ENCODE data around the gene PPP6R2.

DNA sequence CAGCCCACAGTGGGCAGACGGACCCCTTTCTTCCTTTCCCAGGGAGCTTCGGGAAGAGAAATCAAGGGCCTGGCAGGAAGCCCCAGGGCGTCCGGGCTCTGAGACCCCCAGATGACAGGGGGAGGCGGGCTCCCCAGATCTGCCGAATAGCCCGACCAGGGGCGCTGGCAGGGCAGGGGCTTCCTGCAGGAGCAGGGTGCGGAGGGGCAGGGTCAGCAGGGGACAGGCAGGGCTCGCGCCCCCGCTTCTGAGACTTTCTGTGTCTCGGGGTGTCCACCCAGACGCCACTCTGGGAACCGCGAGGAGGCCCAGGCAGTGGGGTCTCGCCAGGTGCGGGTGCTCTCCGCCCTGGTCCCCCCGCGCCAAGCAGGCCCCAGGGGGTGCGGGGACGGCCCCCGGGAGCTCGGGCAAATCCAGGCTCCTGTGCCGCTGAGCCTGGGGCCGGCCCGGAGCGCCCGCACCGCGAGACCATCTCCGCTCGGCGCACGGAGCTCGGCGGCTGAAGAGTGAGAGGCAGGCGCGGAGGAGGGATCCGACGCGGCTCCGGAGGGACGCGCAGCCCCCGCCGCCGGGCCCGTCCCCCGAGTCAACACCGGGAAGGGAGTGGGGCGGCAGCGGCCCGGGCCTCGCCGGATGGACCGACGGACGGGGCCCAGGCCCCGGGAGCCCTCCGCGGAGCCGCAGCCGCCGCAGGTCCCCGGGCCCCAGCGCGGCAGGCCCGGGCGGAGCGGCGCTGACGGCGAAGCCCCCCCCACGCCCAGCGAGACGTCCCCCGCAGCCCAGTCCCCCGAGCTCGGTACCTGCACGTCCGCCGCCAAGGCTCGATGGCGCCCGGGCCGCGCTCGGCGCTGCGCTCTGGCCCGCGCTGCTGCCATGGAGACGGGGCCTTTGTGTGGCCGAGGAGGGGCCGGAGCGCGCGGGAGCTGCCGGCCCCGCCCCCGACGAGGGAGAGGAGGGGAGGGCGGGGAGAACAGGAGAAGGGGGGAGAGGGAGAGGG is 36.1 kb upstream of the PPP6R2 start, which contains the start of gene PLXNB2:
- TF ChIP-seq, protein P1, sequence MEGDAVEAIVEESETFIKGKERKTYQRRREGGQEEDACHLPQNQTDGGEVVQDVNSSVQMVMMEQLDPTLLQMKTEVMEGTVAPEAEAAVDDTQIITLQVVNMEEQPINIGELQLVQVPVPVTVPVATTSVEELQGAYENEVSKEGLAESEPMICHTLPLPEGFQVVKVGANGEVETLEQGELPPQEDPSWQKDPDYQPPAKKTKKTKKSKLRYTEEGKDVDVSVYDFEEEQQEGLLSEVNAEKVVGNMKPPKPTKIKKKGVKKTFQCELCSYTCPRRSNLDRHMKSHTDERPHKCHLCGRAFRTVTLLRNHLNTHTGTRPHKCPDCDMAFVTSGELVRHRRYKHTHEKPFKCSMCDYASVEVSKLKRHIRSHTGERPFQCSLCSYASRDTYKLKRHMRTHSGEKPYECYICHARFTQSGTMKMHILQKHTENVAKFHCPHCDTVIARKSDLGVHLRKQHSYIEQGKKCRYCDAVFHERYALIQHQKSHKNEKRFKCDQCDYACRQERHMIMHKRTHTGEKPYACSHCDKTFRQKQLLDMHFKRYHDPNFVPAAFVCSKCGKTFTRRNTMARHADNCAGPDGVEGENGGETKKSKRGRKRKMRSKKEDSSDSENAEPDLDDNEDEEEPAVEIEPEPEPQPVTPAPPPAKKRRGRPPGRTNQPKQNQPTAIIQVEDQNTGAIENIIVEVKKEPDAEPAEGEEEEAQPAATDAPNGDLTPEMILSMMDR (IDR thresholded peaks at IDR 0.05; ENCODE audit: control extremely low read depth in 1 of 3, insufficient read depth in 1 of 3, low read depth in 1 of 3, low read length in 3 of 3): no peak
- TF ChIP-seq, protein P2, sequence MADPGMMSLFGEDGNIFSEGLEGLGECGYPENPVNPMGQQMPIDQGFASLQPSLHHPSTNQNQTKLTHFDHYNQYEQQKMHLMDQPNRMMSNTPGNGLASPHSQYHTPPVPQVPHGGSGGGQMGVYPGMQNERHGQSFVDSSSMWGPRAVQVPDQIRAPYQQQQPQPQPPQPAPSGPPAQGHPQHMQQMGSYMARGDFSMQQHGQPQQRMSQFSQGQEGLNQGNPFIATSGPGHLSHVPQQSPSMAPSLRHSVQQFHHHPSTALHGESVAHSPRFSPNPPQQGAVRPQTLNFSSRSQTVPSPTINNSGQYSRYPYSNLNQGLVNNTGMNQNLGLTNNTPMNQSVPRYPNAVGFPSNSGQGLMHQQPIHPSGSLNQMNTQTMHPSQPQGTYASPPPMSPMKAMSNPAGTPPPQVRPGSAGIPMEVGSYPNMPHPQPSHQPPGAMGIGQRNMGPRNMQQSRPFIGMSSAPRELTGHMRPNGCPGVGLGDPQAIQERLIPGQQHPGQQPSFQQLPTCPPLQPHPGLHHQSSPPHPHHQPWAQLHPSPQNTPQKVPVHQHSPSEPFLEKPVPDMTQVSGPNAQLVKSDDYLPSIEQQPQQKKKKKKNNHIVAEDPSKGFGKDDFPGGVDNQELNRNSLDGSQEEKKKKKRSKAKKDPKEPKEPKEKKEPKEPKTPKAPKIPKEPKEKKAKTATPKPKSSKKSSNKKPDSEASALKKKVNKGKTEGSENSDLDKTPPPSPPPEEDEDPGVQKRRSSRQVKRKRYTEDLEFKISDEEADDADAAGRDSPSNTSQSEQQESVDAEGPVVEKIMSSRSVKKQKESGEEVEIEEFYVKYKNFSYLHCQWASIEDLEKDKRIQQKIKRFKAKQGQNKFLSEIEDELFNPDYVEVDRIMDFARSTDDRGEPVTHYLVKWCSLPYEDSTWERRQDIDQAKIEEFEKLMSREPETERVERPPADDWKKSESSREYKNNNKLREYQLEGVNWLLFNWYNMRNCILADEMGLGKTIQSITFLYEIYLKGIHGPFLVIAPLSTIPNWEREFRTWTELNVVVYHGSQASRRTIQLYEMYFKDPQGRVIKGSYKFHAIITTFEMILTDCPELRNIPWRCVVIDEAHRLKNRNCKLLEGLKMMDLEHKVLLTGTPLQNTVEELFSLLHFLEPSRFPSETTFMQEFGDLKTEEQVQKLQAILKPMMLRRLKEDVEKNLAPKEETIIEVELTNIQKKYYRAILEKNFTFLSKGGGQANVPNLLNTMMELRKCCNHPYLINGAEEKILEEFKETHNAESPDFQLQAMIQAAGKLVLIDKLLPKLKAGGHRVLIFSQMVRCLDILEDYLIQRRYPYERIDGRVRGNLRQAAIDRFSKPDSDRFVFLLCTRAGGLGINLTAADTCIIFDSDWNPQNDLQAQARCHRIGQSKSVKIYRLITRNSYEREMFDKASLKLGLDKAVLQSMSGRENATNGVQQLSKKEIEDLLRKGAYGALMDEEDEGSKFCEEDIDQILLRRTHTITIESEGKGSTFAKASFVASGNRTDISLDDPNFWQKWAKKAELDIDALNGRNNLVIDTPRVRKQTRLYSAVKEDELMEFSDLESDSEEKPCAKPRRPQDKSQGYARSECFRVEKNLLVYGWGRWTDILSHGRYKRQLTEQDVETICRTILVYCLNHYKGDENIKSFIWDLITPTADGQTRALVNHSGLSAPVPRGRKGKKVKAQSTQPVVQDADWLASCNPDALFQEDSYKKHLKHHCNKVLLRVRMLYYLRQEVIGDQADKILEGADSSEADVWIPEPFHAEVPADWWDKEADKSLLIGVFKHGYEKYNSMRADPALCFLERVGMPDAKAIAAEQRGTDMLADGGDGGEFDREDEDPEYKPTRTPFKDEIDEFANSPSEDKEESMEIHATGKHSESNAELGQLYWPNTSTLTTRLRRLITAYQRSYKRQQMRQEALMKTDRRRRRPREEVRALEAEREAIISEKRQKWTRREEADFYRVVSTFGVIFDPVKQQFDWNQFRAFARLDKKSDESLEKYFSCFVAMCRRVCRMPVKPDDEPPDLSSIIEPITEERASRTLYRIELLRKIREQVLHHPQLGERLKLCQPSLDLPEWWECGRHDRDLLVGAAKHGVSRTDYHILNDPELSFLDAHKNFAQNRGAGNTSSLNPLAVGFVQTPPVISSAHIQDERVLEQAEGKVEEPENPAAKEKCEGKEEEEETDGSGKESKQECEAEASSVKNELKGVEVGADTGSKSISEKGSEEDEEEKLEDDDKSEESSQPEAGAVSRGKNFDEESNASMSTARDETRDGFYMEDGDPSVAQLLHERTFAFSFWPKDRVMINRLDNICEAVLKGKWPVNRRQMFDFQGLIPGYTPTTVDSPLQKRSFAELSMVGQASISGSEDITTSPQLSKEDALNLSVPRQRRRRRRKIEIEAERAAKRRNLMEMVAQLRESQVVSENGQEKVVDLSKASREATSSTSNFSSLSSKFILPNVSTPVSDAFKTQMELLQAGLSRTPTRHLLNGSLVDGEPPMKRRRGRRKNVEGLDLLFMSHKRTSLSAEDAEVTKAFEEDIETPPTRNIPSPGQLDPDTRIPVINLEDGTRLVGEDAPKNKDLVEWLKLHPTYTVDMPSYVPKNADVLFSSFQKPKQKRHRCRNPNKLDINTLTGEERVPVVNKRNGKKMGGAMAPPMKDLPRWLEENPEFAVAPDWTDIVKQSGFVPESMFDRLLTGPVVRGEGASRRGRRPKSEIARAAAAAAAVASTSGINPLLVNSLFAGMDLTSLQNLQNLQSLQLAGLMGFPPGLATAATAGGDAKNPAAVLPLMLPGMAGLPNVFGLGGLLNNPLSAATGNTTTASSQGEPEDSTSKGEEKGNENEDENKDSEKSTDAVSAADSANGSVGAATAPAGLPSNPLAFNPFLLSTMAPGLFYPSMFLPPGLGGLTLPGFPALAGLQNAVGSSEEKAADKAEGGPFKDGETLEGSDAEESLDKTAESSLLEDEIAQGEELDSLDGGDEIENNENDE (IDR thresholded peaks at IDR 0.05; ENCODE audit: insufficient replicate concordance, low read length): no peak
- TF ChIP-seq RFX5 (IDR thresholded peaks at IDR 0.05; ENCODE audit: borderline replicate concordance, low read depth, low read length): no peak
- TF ChIP-seq CREB1 (IDR thresholded peaks at IDR 0.05): no peak
